Stimulated activated CD8-positive, alpha-beta memory T cell treated with anti-CD3 and anti-CD28 coated beads, Interleukin-4, amount 100 ng/mL, for 24 hours (primary cell): ENCODE results near the gene ZNF438.
"Not testable (repeated sequence)": the region's sequence is repeated elsewhere in the genome, so short reads cannot be mapped to it uniquely, and the experiment has no call there.

Source experiments
- DNase-seq: peaks from one replicate; pipeline ENCODE4 v3.0.0-alpha.2; 2020; ENCODE audit warnings: low read depth

The ZNF438 gene

GRCh38 chr10:30803058-30803457 lies 228.6 kb downstream of the ZNF438 start:
- no peak for DNase-seq

- DNase-seq: no peak
Observed at GRCh38 chr10:30800368-30800767, 231.3 kb downstream of the ZNF438 start.

- DNase-seq: no peak
Observed at GRCh38 chr10:30798646-30799185, 232.9 kb downstream of the ZNF438 start.

GRCh38 chr10:30795024-30795423 lies 236.6 kb downstream of the ZNF438 start:
- not testable (repeated sequence) for DNase-seq
